Measurements from ENCODE around the gene AGK.

DNA sequence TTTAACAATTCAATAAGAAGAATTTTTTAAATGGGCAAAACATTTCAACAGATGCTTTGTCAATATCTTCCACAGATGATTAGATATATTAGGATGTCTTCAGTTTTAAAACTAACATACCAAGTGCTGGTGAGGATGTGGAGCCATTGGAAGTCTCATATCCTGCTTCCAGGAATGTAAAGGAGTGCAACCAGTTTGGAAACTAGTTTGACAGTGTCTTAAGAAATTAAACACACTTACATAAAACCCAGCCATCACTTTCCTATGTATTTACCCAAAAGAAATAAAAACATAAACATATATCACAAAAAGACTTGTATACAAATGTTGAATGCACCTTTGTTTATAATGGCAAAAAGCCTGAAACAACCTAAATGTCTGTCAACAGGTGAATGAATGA, 13.3 kb upstream of the AGK start:
- TF ChIP-seq EZH2phosphoT487 (IDR thresholded peaks at IDR 0.05; ENCODE audit: insufficient read depth, low read depth) (no peak), EZH2 (IDR thresholded peaks at IDR 0.05; ENCODE audit: insufficient read depth, poor library complexity, severe bottlenecking) (no peak)
